HepG2 (cell line): Measurements from ENCODE around the gene UCKL1. TPM values are rescaled to one million over a fixed set of nuclear protein-coding genes. Genes with fewer than 3 reads are reported as not detected.

ENCODE experiments used
- ELF3 ChIP-seq: IDR thresholded peaks from 2 replicates; pipeline ENCODE4 v1.6.1; 2016; ENCODE audit warnings: missing genetic modification reagents, missing compliant biosample characterization
- HMGA1 ChIP-seq: sonication (generic); formaldehyde crosslinking; conservative IDR thresholded peaks from 2 replicates; pipeline ENCODE4 v1.4.0; 2020; ENCODE audit warnings: missing genetic modification reagents
- HNRNPH1 ChIP-seq: fragments of 200-400 bp; formaldehyde crosslinking; optimal IDR thresholded peaks from 2 replicates; pipeline ENCODE3; 2017; ENCODE audit warnings: mild to moderate bottlenecking, low read depth, low read length
- HNRNPK ChIP-seq: fragments of 200-400 bp; formaldehyde crosslinking; IDR thresholded peaks from 2 replicates; pipeline ENCODE4 v1.6.1; 2018; ENCODE audit warnings: low read length, low read depth, moderate library complexity, mild to moderate bottlenecking; ENCODE audit not compliant: poor library complexity, severe bottlenecking
- HOXD1 ChIP-seq: sonication (generic); formaldehyde crosslinking; IDR thresholded peaks from 2 replicates; pipeline ENCODE4 v1.5.0; 2020; ENCODE audit warnings: missing genetic modification reagents
- NAIF1 ChIP-seq: sonication (generic); formaldehyde crosslinking; IDR thresholded peaks from 2 replicates; pipeline ENCODE4 v1.5.0; 2020; ENCODE audit warnings: mild to moderate bottlenecking, missing genetic modification reagents, borderline replicate concordance
- NFATC3 ChIP-seq: sonication (generic); formaldehyde crosslinking; IDR thresholded peaks from 2 replicates; pipeline ENCODE4 v1.5.1; 2020; ENCODE audit warnings: mild to moderate bottlenecking, missing genetic modification reagents
- NFKB2 ChIP-seq: sonication (generic); formaldehyde crosslinking; IDR thresholded peaks from 2 replicates; pipeline ENCODE4 v1.4.0; 2020; ENCODE audit warnings: missing genetic modification reagents, borderline replicate concordance
- RORA ChIP-seq: sonication (generic); formaldehyde crosslinking; IDR thresholded peaks from 2 replicates; pipeline ENCODE4 v1.5.0; 2020; ENCODE audit warnings: mild to moderate bottlenecking, missing genetic modification reagents, moderate library complexity
- ZNF260 ChIP-seq: sonication (generic); formaldehyde crosslinking; IDR thresholded peaks from 2 replicates; pipeline ENCODE4 v1.4.0; 2020; ENCODE audit warnings: missing genetic modification reagents, low read depth, mild to moderate bottlenecking, borderline replicate concordance
- ZNF83 ChIP-seq: sonication (generic); formaldehyde crosslinking; IDR thresholded peaks from 2 replicates; pipeline ENCODE4 v1.4.0; 2020; ENCODE audit warnings: missing genetic modification reagents, mild to moderate bottlenecking, borderline replicate concordance
- polyA plus RNA-seq, 8 experiments: library from polyadenylated mRNA; depleted of rRNA in 3 of 8; stranded (reverse) in 7 of 8; unstranded in 1 of 8; fragments of >200 nt; fragmentation: Illumina TruSeq in 4 of 8; extraction: Trizol in 4 of 8; gene quantifications; 2 replicates each; pipeline versions ENCODE4 v1.2.1 to v1.2.3, GENCODE V29; 2011 to 2016; ENCODE audit warnings: low read depth in 4 of 8, missing spikeins in 1 of 8, mixed read lengths in 1 of 8; ENCODE audit not compliant: insufficient read depth in 1 of 8
- total RNA-seq, 5 experiments: library from RNA; depleted of rRNA; stranded (reverse); fragments of >200 nt; fragmentation: Illumina TruSeq; extraction: Trizol; gene quantifications; 2 replicates each; pipeline ENCODE4 v1.2.3, GENCODE V29; 2016; ENCODE audit warnings: low read depth in 1 of 5
- TF ChIP-seq, protein P1 (sequence below): fragments of 450-650 bp; IDR thresholded peaks from 2 replicates; pipeline ENCODE4 v1.6.1; 2017; ENCODE audit warnings: mild to moderate bottlenecking
- TF ChIP-seq, protein P2 (sequence below): sonication (generic); formaldehyde crosslinking; IDR thresholded peaks from 2 replicates; pipeline ENCODE4 v1.4.0; 2020; ENCODE audit warnings: mild to moderate bottlenecking, missing genetic modification reagents
- TF ChIP-seq, protein P3 (sequence below): sonication (generic); IDR thresholded peaks from 2 replicates; pipeline ENCODE4 v1.6.1; 2016; ENCODE audit warnings: low read depth, borderline replicate concordance
- TF ChIP-seq, protein P4 (sequence below): sonication (generic); formaldehyde crosslinking; IDR thresholded peaks from 2 replicates; pipeline ENCODE4 v1.8.1; 2023; ENCODE audit warnings: mild to moderate bottlenecking, missing genetic modification reagents
- TF ChIP-seq, protein P5 (sequence below): sonication (generic); formaldehyde crosslinking; IDR thresholded peaks from 2 replicates; pipeline ENCODE4 v1.8.0; 2022; ENCODE audit warnings: mild to moderate bottlenecking, missing genetic modification reagents
- TF ChIP-seq, protein P6 (sequence below): sonication (generic); formaldehyde crosslinking; IDR thresholded peaks from 2 replicates; pipeline ENCODE4 v1.8.0; 2022; ENCODE audit warnings: mild to moderate bottlenecking, missing genetic modification reagents; ENCODE audit not compliant: insufficient replicate concordance
- TF ChIP-seq, protein P7 (sequence below): sonication (generic); formaldehyde crosslinking; IDR thresholded peaks from 2 replicates; pipeline ENCODE4 v1.5.0; 2020; ENCODE audit warnings: missing genetic modification reagents

Gene UCKL1
- total and polyA plus RNA-seq, 2 of the 13 experiments (the other 11 are each of a cell fraction or from before 2014, with no cell fraction given) = 50.2 to 126 TPM

DNA sequence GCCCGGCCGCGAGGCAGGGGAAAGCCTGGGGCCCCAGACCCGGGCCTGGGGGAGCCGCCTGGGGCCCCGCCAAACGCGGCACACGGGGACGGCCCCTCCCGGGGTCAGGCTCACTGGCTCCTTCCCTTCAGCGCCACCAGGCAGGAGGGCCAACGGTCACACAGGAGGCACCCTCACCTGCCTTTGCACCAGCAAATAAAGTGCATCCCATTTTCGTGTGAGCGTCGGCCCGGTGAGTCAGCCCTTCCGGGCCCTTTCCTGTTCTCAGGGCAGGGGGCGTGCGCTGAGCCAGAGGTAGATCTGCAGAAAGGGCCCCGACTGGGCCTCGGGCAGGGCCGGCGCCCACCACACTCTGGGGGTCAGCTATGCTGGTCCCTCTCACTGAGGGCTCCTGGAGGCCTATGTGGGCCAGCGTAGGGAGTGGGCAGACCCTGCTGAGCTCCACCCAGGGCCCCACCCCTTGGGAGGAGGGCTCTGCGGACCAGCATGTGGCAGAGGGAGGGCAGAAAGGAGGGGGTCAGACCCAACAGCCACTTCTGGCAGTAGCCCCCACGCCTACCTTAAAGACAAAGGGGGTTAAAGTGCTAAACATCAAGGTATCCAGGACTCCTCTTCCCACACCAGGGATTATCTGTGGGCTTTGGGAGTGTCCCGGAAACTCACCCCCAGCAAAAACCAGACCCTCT, 931 bp upstream of the UCKL1 start (continued):
- TF ChIP-seq, protein P1, sequence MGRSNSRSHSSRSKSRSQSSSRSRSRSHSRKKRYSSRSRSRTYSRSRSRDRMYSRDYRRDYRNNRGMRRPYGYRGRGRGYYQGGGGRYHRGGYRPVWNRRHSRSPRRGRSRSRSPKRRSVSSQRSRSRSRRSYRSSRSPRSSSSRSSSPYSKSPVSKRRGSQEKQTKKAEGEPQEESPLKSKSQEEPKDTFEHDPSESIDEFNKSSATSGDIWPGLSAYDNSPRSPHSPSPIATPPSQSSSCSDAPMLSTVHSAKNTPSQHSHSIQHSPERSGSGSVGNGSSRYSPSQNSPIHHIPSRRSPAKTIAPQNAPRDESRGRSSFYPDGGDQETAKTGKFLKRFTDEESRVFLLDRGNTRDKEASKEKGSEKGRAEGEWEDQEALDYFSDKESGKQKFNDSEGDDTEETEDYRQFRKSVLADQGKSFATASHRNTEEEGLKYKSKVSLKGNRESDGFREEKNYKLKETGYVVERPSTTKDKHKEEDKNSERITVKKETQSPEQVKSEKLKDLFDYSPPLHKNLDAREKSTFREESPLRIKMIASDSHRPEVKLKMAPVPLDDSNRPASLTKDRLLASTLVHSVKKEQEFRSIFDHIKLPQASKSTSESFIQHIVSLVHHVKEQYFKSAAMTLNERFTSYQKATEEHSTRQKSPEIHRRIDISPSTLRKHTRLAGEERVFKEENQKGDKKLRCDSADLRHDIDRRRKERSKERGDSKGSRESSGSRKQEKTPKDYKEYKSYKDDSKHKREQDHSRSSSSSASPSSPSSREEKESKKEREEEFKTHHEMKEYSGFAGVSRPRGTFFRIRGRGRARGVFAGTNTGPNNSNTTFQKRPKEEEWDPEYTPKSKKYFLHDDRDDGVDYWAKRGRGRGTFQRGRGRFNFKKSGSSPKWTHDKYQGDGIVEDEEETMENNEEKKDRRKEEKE = no peak
- TF ChIP-seq HNRNPK = no peak
- TF ChIP-seq HOXD1 (CRISPR knock-in tag) = no peak
- peak; percentile 94 for TF ChIP-seq NFKB2 (CRISPR knock-in tag)
- TF ChIP-seq, protein P2, sequence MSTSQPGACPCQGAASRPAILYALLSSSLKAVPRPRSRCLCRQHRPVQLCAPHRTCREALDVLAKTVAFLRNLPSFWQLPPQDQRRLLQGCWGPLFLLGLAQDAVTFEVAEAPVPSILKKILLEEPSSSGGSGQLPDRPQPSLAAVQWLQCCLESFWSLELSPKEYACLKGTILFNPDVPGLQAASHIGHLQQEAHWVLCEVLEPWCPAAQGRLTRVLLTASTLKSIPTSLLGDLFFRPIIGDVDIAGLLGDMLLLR (CRISPR knock-in tag) = 0 out of 2 replicates have a peak, but pooled peaks have one; percentile 72
- TF ChIP-seq HNRNPH1 = peak; percentile 28
- TF ChIP-seq, protein P3, sequence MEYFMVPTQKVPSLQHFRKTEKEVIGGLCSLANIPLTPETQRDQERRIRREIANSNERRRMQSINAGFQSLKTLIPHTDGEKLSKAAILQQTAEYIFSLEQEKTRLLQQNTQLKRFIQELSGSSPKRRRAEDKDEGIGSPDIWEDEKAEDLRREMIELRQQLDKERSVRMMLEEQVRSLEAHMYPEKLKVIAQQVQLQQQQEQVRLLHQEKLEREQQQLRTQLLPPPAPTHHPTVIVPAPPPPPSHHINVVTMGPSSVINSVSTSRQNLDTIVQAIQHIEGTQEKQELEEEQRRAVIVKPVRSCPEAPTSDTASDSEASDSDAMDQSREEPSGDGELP = peak; percentile 14; the same call in 1 of the 2 replicates
- 0 out of 2 replicates have a peak, but pooled peaks have one; percentile 3 for TF ChIP-seq ZNF260
- TF ChIP-seq, protein P4, sequence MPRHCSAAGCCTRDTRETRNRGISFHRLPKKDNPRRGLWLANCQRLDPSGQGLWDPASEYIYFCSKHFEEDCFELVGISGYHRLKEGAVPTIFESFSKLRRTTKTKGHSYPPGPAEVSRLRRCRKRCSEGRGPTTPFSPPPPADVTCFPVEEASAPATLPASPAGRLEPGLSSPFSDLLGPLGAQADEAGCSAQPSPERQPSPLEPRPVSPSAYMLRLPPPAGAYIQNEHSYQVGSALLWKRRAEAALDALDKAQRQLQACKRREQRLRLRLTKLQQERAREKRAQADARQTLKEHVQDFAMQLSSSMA (CRISPR knock-in tag) = no peak; the same call in 1 of the 2 replicates
- TF ChIP-seq RORA (CRISPR knock-in tag) = no peak
- TF ChIP-seq, protein P5, sequence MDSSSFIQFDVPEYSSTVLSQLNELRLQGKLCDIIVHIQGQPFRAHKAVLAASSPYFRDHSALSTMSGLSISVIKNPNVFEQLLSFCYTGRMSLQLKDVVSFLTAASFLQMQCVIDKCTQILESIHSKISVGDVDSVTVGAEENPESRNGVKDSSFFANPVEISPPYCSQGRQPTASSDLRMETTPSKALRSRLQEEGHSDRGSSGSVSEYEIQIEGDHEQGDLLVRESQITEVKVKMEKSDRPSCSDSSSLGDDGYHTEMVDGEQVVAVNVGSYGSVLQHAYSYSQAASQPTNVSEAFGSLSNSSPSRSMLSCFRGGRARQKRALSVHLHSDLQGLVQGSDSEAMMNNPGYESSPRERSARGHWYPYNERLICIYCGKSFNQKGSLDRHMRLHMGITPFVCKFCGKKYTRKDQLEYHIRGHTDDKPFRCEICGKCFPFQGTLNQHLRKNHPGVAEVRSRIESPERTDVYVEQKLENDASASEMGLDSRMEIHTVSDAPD (CRISPR knock-in tag) = peak; percentile 40; the same call in 1 of the 2 replicates
- TF ChIP-seq, protein P6, sequence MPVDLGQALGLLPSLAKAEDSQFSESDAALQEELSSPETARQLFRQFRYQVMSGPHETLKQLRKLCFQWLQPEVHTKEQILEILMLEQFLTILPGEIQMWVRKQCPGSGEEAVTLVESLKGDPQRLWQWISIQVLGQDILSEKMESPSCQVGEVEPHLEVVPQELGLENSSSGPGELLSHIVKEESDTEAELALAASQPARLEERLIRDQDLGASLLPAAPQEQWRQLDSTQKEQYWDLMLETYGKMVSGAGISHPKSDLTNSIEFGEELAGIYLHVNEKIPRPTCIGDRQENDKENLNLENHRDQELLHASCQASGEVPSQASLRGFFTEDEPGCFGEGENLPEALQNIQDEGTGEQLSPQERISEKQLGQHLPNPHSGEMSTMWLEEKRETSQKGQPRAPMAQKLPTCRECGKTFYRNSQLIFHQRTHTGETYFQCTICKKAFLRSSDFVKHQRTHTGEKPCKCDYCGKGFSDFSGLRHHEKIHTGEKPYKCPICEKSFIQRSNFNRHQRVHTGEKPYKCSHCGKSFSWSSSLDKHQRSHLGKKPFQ (CRISPR knock-in tag) = no peak
- no peak for TF ChIP-seq HMGA1 (CRISPR knock-in tag)
- peak; percentile 96 for TF ChIP-seq ZNF83 (CRISPR knock-in tag)
- peak; percentile 57; the same call in 1 of the 2 replicates for TF ChIP-seq NFATC3 (CRISPR knock-in tag)
- TF ChIP-seq, protein P7, sequence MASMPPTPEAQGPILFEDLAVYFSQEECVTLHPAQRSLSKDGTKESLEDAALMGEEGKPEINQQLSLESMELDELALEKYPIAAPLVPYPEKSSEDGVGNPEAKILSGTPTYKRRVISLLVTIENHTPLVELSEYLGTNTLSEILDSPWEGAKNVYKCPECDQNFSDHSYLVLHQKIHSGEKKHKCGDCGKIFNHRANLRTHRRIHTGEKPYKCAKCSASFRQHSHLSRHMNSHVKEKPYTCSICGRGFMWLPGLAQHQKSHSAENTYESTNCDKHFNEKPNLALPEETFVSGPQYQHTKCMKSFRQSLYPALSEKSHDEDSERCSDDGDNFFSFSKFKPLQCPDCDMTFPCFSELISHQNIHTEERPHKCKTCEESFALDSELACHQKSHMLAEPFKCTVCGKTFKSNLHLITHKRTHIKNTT (CRISPR knock-in tag) = no peak
- TF ChIP-seq ELF3 (CRISPR knock-in tag) = 0 out of 2 replicates have a peak, but pooled peaks have one; percentile 62
- no peak for TF ChIP-seq NAIF1 (CRISPR knock-in tag)
